ENCODE data around the gene PTPN13. TPM values are rescaled to one million over a fixed set of nuclear protein-coding genes. Genes with fewer than 3 reads are reported as not detected.

PTPN13 gene
- total RNA-seq, 1 experiment from 2014 or later, result 12.1 TPM

DNA sequence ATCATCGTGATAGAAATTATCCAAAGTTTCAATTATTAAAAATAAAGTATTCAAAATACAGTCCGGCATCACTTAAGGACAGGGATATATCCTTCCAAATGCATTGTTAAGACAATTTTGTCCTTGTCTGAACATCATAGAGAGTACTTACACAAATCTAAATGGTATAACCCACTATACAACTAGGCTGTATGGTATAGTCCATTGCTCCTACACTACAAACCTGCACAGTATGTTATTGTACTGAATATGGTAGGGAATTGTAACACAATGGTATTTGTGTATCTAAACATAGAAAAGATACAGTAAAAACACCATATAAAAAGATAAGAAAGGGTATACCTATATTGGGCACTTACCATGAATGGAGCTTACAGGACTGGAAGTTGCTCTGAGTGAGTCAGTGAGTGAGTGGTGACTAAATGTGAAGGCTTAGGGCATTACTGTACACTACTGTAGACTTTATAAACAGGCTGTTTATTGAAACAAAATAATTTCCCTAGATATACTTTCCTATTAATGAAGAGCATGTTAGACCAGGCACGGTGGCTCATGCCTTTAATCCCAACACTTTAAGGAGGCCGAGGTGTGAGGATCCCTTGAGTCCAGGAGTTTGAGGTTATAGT lies 44.8 kb upstream of the PTPN13 start:
- DNase-seq, result peak; percentile 67
- no peak overlapping the region for H3K4me3 ChIP-seq (ENCODE audit: low read length)
- H3K27me3 ChIP-seq (ENCODE audit: low read length), result no peaks in the 10 kb centered on the region
- CTCF ChIA-PET, result no interaction called here
- no peak overlapping the region for H2AFZ ChIP-seq (ENCODE audit: low read length)
- intact Hi-C loops (cut with micrococcal nuclease), result no loop called here
- H4K20me1 ChIP-seq (ENCODE audit: low read length), result no peaks in the 10 kb centered on the region
- no peak overlapping the region for H3K9ac ChIP-seq (ENCODE audit: low read length)
- H3K36me3 ChIP-seq (ENCODE audit: low read depth, low read length), result no peaks in the 10 kb centered on the region
- no peaks in the 10 kb centered on the region for H3K9me3 ChIP-seq (ENCODE audit: low read length)
- BruUV-seq (replicated peaks), result no TSS peak
- H3K4me1 ChIP-seq (ENCODE audit: insufficient read depth, low read length), result peaks cover 7% of the 10 kb centered on the region; the same call in 1 of the 2 replicates
- POLR2A ChIA-PET (ENCODE audit: unreplicated experiment), result interaction anchor here (0.6 kb wide), 1 partner anchor 112 kb away, joined by 4 read pairs; no protein-coding TSS in a partner anchor
- no peaks in the 10 kb centered on the region for H3F3A ChIP-seq (ENCODE audit: low read length, unreplicated experiment)
- no peak overlapping the region for H3K4me2 ChIP-seq (ENCODE audit: low read length)
- TF ChIP-seq EZH2 (IDR thresholded peaks at IDR 0.05; ENCODE audit: low read length, unreplicated experiment) (no peak), EZH2phosphoT487 (IDR thresholded peaks at IDR 0.05; ENCODE audit: borderline replicate concordance, low read length) (no peak)
- TF ChIP-seq, protein P1, sequence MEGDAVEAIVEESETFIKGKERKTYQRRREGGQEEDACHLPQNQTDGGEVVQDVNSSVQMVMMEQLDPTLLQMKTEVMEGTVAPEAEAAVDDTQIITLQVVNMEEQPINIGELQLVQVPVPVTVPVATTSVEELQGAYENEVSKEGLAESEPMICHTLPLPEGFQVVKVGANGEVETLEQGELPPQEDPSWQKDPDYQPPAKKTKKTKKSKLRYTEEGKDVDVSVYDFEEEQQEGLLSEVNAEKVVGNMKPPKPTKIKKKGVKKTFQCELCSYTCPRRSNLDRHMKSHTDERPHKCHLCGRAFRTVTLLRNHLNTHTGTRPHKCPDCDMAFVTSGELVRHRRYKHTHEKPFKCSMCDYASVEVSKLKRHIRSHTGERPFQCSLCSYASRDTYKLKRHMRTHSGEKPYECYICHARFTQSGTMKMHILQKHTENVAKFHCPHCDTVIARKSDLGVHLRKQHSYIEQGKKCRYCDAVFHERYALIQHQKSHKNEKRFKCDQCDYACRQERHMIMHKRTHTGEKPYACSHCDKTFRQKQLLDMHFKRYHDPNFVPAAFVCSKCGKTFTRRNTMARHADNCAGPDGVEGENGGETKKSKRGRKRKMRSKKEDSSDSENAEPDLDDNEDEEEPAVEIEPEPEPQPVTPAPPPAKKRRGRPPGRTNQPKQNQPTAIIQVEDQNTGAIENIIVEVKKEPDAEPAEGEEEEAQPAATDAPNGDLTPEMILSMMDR (conservative IDR thresholded peaks at IDR 0.05; ENCODE audit: low read depth, low read length), result no peak
- ATAC-seq, result peak; percentile 86
- H3K79me2 ChIP-seq (ENCODE audit: low read length), result no peaks in the 10 kb centered on the region
- no peaks in the 10 kb centered on the region for H3K9me2 ChIP-seq (replicated peaks; ENCODE audit: low read length)
- H3K27ac ChIP-seq (ENCODE audit: low read length), result no peak overlapping the region

DNA sequence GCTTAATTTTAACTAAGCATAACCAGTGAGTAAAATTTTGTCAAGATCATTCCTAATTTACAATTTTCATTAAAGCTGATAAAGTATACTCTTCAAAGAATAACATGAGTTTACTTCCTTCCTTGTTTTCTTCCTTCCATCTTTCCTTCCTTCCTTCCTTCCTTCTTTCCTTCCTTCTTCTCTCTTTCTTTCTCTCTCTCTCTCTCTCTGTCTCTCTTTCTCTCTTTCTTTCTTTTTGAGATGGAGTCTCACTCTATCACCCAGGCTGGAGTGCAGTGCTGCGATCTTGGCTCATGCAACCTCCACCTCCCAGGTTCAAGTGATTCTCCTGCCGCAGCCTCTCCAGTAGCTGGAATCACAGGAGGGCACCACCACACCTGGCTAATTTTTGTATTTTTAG lies 42.7 kb upstream of the PTPN13 start:
- BruUV-seq (replicated peaks), result no TSS peak
- intact Hi-C loops (cut with micrococcal nuclease), result no loop called here
- POLR2A ChIA-PET (ENCODE audit: unreplicated experiment), result no interaction called here
- Histone ChIP-seq H3K9ac (ENCODE audit: low read length) (no peak overlapping the region), H3F3A (ENCODE audit: low read length, unreplicated experiment) (no peaks in the 10 kb centered on the region), H3K27me3 (ENCODE audit: low read length) (no peaks in the 10 kb centered on the region), H3K36me3 (ENCODE audit: low read depth, low read length) (no peaks in the 10 kb centered on the region), H3K4me1 (ENCODE audit: insufficient read depth, low read length) (peaks cover 8% of the 10 kb centered on the region; the same call in 1 of the 2 replicates), H3K4me3 (ENCODE audit: low read length) (no peak overlapping the region), H3K9me2 (replicated peaks; ENCODE audit: low read length) (no peaks in the 10 kb centered on the region), H3K27ac (ENCODE audit: low read length) (no peak overlapping the region), H3K9me3 (ENCODE audit: low read length) (no peaks in the 10 kb centered on the region), H2AFZ (ENCODE audit: low read length) (no peak overlapping the region), H3K79me2 (ENCODE audit: low read length) (no peaks in the 10 kb centered on the region), H4K20me1 (ENCODE audit: low read length) (no peaks in the 10 kb centered on the region), H3K4me2 (ENCODE audit: low read length) (no peak overlapping the region)
- ATAC-seq, result no peak
- CTCF ChIA-PET, result no interaction called here
- DNase-seq, result no peak
- TF ChIP-seq, protein P1 (conservative IDR thresholded peaks at IDR 0.05; ENCODE audit: low read depth, low read length), result no peak
- TF ChIP-seq EZH2 (IDR thresholded peaks at IDR 0.05; ENCODE audit: low read length, unreplicated experiment), result no peak
- TF ChIP-seq EZH2phosphoT487 (IDR thresholded peaks at IDR 0.05; ENCODE audit: borderline replicate concordance, low read length), result no peak

DNA sequence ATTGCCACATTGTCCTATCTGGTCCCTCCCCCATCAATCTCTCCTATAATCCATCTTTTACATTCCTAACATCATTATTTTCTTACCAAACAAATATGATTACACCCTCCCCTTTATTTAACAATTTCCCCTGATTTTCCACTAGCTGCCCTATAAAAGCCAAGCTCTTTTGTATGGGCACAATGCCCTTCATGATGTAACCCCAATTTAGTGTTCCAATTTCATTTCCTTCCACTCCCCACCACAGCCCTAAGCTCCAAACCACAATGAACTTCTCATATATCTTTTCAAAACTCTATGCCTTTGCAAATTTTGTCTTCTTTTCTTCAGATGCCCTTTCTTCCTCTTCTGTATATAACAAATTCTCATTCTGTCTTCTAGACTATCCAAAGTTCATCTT lies 39.5 kb upstream of the PTPN13 start:
- Histone ChIP-seq H4K20me1 (ENCODE audit: low read length) (no peaks in the 10 kb centered on the region), H3K79me2 (ENCODE audit: low read length) (no peaks in the 10 kb centered on the region), H3K36me3 (ENCODE audit: low read depth, low read length) (no peaks in the 10 kb centered on the region), H2AFZ (ENCODE audit: low read length) (no peak overlapping the region), H3K4me2 (ENCODE audit: low read length) (no peak overlapping the region), H3K27ac (ENCODE audit: low read length) (no peak overlapping the region), H3K4me3 (ENCODE audit: low read length) (no peak overlapping the region), H3K27me3 (ENCODE audit: low read length) (no peaks in the 10 kb centered on the region), H3K4me1 (ENCODE audit: insufficient read depth, low read length) (peaks cover 29% of the 10 kb centered on the region), H3K9me2 (replicated peaks; ENCODE audit: low read length) (no peaks in the 10 kb centered on the region), H3K9ac (ENCODE audit: low read length) (no peak overlapping the region), H3F3A (ENCODE audit: low read length, unreplicated experiment) (no peaks in the 10 kb centered on the region), H3K9me3 (ENCODE audit: low read length) (no peaks in the 10 kb centered on the region)
- ATAC-seq (no peak), DNase-seq (no peak)
- no TSS peak for BruUV-seq (replicated peaks)
- CTCF ChIA-PET, result no interaction called here
- TF ChIP-seq EZH2 (IDR thresholded peaks at IDR 0.05; ENCODE audit: low read length, unreplicated experiment), result no peak
- TF ChIP-seq, protein P1 (conservative IDR thresholded peaks at IDR 0.05; ENCODE audit: low read depth, low read length), result no peak
- no peak for TF ChIP-seq EZH2phosphoT487 (IDR thresholded peaks at IDR 0.05; ENCODE audit: borderline replicate concordance, low read length)
- intact Hi-C loops (cut with micrococcal nuclease), result no loop called here
- POLR2A ChIA-PET (ENCODE audit: unreplicated experiment), result no interaction called here
